ENCODE measurements around the gene LDLRAD3. TPM values are rescaled to one million over a fixed set of nuclear protein-coding genes. Genes with fewer than 3 reads are reported as not detected.

The LDLRAD3 gene
- total and polyA plus RNA-seq, 9 donors: 14.5 to 32.4 (median 17.2) TPM

DNA sequence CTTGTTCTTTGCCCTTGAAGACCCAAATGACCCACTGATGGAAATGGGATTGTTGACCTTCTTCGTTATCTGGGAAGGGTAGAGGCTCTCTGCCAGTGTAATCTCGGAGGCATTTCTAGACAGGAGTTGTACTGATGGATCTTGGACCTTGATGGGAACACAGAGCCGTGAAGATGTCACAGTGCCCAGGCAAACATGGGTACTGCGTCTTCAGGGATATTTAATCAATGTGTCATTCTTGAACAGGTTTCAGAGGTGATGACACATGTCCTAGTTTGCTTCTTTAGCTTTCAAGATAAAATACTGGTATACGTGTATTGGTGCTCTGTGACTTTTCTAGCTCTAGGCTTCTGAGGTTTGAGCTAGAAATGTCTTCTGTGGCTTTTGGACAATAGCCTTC is 6.2 kb downstream of the LDLRAD3 start:
- no peak for DNase-seq
- TF ChIP-seq EP300 (IDR thresholded peaks at IDR 0.05): no peak
- TF ChIP-seq POLR2A (IDR thresholded peaks at IDR 0.05): no peak
- TF ChIP-seq, protein P1, sequence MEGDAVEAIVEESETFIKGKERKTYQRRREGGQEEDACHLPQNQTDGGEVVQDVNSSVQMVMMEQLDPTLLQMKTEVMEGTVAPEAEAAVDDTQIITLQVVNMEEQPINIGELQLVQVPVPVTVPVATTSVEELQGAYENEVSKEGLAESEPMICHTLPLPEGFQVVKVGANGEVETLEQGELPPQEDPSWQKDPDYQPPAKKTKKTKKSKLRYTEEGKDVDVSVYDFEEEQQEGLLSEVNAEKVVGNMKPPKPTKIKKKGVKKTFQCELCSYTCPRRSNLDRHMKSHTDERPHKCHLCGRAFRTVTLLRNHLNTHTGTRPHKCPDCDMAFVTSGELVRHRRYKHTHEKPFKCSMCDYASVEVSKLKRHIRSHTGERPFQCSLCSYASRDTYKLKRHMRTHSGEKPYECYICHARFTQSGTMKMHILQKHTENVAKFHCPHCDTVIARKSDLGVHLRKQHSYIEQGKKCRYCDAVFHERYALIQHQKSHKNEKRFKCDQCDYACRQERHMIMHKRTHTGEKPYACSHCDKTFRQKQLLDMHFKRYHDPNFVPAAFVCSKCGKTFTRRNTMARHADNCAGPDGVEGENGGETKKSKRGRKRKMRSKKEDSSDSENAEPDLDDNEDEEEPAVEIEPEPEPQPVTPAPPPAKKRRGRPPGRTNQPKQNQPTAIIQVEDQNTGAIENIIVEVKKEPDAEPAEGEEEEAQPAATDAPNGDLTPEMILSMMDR (IDR thresholded peaks at IDR 0.05): no peak
- Histone ChIP-seq H3K27me3 (no peaks in the 10 kb centered on the region), H3K4me3 (no peak overlapping the region), H3K27ac (no peak overlapping the region), H3K9me3 (no peaks in the 10 kb centered on the region), H3K4me1 (ENCODE audit: insufficient read depth) (peaks cover 16% of the 10 kb centered on the region), H3K36me3 (no peaks in the 10 kb centered on the region)
- 84 to 89% (median 88%) methylated on average over 5 of the region's 5 CpGs for WGBS, 3 donors
- intact Hi-C loops (cut with DNase I): loop anchor here in 1 of 4 donors (10.0 kb wide), 1 partner anchor 175 kb away; no protein-coding TSS in a partner anchor

DNA sequence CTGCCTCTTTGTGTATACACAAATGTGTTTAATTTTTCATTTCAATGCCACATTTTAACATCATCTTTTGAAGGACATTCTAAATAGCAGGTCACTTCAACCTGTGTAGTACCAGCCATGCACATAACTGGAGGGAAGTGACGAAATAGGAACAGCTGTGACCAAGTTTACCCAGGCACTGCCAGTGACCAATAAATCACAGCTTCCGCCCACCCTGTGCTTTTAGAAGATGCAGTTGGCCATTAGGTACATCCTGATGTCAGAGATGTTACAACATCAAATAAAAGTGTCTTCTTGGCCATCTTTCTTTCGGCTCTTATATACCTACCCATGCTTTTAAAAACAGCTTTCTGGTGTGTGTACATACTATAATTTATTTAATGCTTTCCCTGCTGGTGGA is 7.8 kb downstream of the LDLRAD3 start:
- DNase-seq: no peak
- H3K4me1 ChIP-seq (ENCODE audit: insufficient read depth): peaks cover 5% of the 10 kb centered on the region
- WGBS, 3 donors: 85 to 92% (median 92%) methylated on average over 3 of the region's 3 CpGs
- TF ChIP-seq POLR2A (IDR thresholded peaks at IDR 0.05) (no peak), EP300 (IDR thresholded peaks at IDR 0.05) (no peak)
- TF ChIP-seq, protein P1 (IDR thresholded peaks at IDR 0.05): no peak
- no peaks in the 10 kb centered on the region for H3K9me3 ChIP-seq
- no peaks in the 10 kb centered on the region for H3K27me3 ChIP-seq
- intact Hi-C loops (cut with DNase I): loop anchor here in 1 of 4 donors (10.0 kb wide), 1 partner anchor 173 kb away; no protein-coding TSS in a partner anchor
- H3K36me3 ChIP-seq: no peaks in the 10 kb centered on the region
- H3K27ac ChIP-seq: no peak overlapping the region
- H3K4me3 ChIP-seq: no peak overlapping the region

DNA sequence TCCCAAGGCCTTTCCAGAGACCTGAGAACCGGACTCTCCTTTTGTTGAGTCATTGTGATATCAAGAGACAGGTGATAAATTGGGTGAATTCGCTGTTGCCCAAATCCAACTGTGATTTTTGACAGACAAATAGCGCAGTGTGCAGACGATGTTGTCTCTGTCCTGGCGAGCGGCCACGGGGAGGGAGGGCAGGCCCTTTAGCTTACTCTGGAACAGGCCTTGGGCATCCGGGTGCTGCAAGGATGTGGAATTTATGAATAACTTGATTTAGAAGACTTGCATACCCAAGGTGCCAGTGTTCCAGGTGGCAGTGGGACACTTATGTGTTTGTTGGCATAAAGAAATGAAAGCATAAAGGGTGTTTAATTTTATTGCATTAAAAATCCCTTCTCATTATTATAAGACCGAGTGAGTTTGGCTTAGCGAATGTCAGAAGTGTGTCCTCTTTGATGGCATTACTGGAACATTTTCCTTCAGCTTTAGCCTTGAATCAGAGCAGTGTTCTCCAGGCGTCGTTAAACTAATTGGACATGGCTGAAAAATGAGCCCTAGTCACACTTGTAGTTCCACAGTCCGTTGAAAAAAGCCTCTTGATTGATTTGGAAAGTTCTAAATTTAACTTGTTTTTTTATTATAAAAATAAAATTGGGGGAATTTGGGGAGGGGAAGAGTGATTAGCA is 9.4 kb downstream of the LDLRAD3 start:
- 66 to 72% (median 68%) methylated on average over 13 of the region's 13 CpGs for WGBS, 3 donors
- intact Hi-C loops (cut with DNase I): loop anchor here in 1 of 4 donors (10.0 kb wide), 1 partner anchor 172 kb away; no protein-coding TSS in a partner anchor

DNA sequence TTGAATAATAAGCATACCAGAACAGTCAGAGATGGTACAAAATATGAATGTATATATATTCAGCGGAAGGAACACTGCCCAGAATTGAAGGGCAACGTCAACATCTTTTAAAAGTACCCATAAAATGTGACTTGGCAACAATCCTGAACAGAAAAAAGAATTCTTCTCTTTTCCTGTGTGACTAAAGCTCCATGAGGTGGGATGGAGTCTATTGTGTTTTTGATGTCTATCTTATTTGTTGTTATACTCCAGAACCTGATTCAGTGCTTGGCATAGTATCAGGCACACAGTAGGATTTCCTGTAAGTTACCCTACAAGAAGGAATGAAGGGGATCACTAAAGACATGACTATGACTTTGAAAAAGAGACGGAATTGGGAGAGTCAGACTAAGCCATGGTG is 10.3 kb downstream of the LDLRAD3 start:
- DNase-seq: no peak
- WGBS, 3 donors: 89 to 94% (median 92%) methylated on average over 3 of the region's 3 CpGs
- intact Hi-C loops (cut with DNase I): loop anchor here in 1 of 4 donors (10.0 kb wide), 1 partner anchor 171 kb away; no protein-coding TSS in a partner anchor
- H3K9me3 ChIP-seq: no peaks in the 10 kb centered on the region
- H3K27me3 ChIP-seq: no peaks in the 10 kb centered on the region
- peaks cover 4% of the 10 kb centered on the region for H3K4me1 ChIP-seq (ENCODE audit: insufficient read depth)
- TF ChIP-seq POLR2A (IDR thresholded peaks at IDR 0.05) (no peak), EP300 (IDR thresholded peaks at IDR 0.05) (no peak)
- TF ChIP-seq, protein P1 (IDR thresholded peaks at IDR 0.05): no peak
- no peaks in the 10 kb centered on the region for H3K36me3 ChIP-seq
- no peak overlapping the region for H3K27ac ChIP-seq
- no peak overlapping the region for H3K4me3 ChIP-seq

More for the DNA sequence above, 9.4 kb downstream of the LDLRAD3 start:
- TF ChIP-seq, protein P1 (IDR thresholded peaks at IDR 0.05): no peak
- TF ChIP-seq EP300 (IDR thresholded peaks at IDR 0.05) (no peak), POLR2A (IDR thresholded peaks at IDR 0.05) (no peak)
- H3K27ac ChIP-seq: no peak overlapping the region
- H3K4me3 ChIP-seq: no peak overlapping the region
- peak in 2 of 5 donors; percentile 34 to 42 for DNase-seq
- H3K4me1 ChIP-seq (ENCODE audit: insufficient read depth): peaks cover 4% of the 10 kb centered on the region
- no peaks in the 10 kb centered on the region for H3K36me3 ChIP-seq
- H3K9me3 ChIP-seq: no peaks in the 10 kb centered on the region
- H3K27me3 ChIP-seq: no peaks in the 10 kb centered on the region

Data from ovary (tissue), 9 donors.